Stomach (tissue), 19 donors: ENCODE measurements around the gene APBB3. TPM values are rescaled to one million over a fixed set of nuclear protein-coding genes. Genes with fewer than 3 reads are reported as not detected.
A peak's percentile ranks its signal among the peaks of the same experiment; 100 is the strongest.

Source experiments
- DNase-seq, 2 donors: peaks; one replicate each; pipeline versions ENCODE4 v3.0.0 to v3.0.0-alpha.2; 2013 to 2019
- H3K27ac ChIP-seq, 5 donors: fragments of 200-600 bp in 4 of 5; sonication (generic) in 4 of 5; one replicate each; pipeline ENCODE4 v1.5.1; 2013 to 2019; ENCODE audit warnings: mild to moderate bottlenecking in 1 of 5, moderate library complexity in 1 of 5
- H3K27me3 ChIP-seq, 3 donors: fragments of 200-600 bp; sonication (generic); one replicate each; pipeline ENCODE4 v1.5.1; 2017 to 2019; ENCODE audit warnings: mixed run types in 1 of 3
- H3K36me3 ChIP-seq, 4 donors: fragments of 200-600 bp; sonication (generic); 1 replicate in 3 of 4; 2 replicates in 1 of 4; pipeline ENCODE4 v1.5.1; 2016 to 2019
- H3K4me1 ChIP-seq, 4 donors: fragments of 200-600 bp; sonication (generic); one replicate each; pipeline ENCODE4 v1.5.1; 2016 to 2019
- H3K4me3 ChIP-seq, 4 donors: fragments of 200-600 bp; sonication (generic) in 3 of 4; one replicate each; pipeline ENCODE4 v1.5.1; 2016 to 2019; ENCODE audit warnings: mild to moderate bottlenecking in 1 of 4
- H3K9me3 ChIP-seq, 4 donors: fragments of 200-600 bp; sonication (generic); one replicate each; pipeline ENCODE4 v1.5.1; 2016 to 2019
- CTCF ChIP-seq, 7 experiments: fragments of 450-650 bp in 4 of 7; fragments of 200-600 bp in 3 of 7; sonication (generic) in 3 of 7; IDR thresholded peaks; one replicate each; pipeline ENCODE4 v1.5.1; 2016 to 2019; ENCODE audit warnings: antibody characterized with exemption in 7 of 7, control low read depth in 2 of 7, mild to moderate bottlenecking in 1 of 7
- EP300 ChIP-seq: sonication (generic); formaldehyde crosslinking; IDR thresholded peaks from one replicate; pipeline ENCODE4 v1.6.1; 2017; ENCODE audit warnings: antibody characterized with exemption
- POLR2A ChIP-seq, 4 donors: fragments of 450-650 bp; IDR thresholded peaks; one replicate each; pipeline ENCODE4 v1.6.1; 2016; ENCODE audit warnings: antibody characterized with exemption in 4 of 4, control low read depth in 2 of 4, mild to moderate bottlenecking in 1 of 4, moderate library complexity in 1 of 4
- POLR2AphosphoS5 ChIP-seq, 3 donors: sonication (generic); formaldehyde crosslinking; IDR thresholded peaks; one replicate each; pipeline ENCODE4 v1.6.1; 2016; ENCODE audit warnings: antibody characterized with exemption in 3 of 3
- WGBS, 5 donors: extraction: QIAGEN DNeasy Blood & Tissue Kit in 3 of 5; methylation state at CpG; one replicate each; pipeline versions ENCODE4 v1.1.5 to v1.1.7; 2013 to 2018; 5-methylcytosine and 5-hydroxymethylcytosine counted together
- intact Hi-C: fragments of 100-400 bp; cut with DNase I; formaldehyde crosslinking; loops from one replicate; pipeline ENCODE4 v1.15.1; 2023; ENCODE audit warnings: low total_unique reads
- long read RNA-seq, 10 donors: transcript quantifications; one replicate each; lab custom pipeline, GENCODE V29; 2026
- polyA plus RNA-seq, 3 donors: library from polyadenylated mRNA; stranded (reverse); fragments of 200-250 nt; gene quantifications; one replicate each; pipeline ENCODE4 v1.2.3, GENCODE V29; 2013
- total RNA-seq, 5 donors: library from RNA; depleted of rRNA; stranded (reverse); fragments of >200 nt; gene quantifications; one replicate each; pipeline versions ENCODE4 v1.1.0 to v1.2.3, GENCODE V29; 2014 to 2016
- donor health status: healthy with polysubstance abuse.
- donor health status: Bipolar disorder and iron deficiency.
- donor health status: healthy.

APBB3 gene
- 10 to 100 TPM in 3 of 5 donors, 1 to 10 TPM in 2; 5.4 to 40.8 (median 22.4) TPM for total RNA-seq
- polyA plus RNA-seq = 10 to 100 TPM in 2 of 3 donors, 1 to 10 TPM in 1; 9.8 to 29.8 (median 11.0) TPM
- long read RNA-seq, donor 1 = 0 reads
- long read RNA-seq, donor 2, partial matches to known transcripts = 5 of 7 reads
- long read RNA-seq, donor 2, other reads (novel, unspliced or antisense) = 0 of 7 reads
- long read RNA-seq, donor 3, partial matches to known transcripts = 0 of 5 reads
- long read RNA-seq, donor 3, other reads (novel, unspliced or antisense) = 0 of 5 reads
- long read RNA-seq, donor 4, partial matches to known transcripts = 0 of 1 reads
- long read RNA-seq, donor 4, other reads (novel, unspliced or antisense) = 0 of 1 reads
- long read RNA-seq, donor 5, partial matches to known transcripts = 0 of 7 reads
- long read RNA-seq, donor 5, other reads (novel, unspliced or antisense) = 0 of 7 reads
- long read RNA-seq, donor 6, partial matches to known transcripts = 10 of 21 reads
- long read RNA-seq, donor 6, other reads (novel, unspliced or antisense) = 0 of 21 reads
- long read RNA-seq, donor 7, partial matches to known transcripts = 0 of 6 reads
- long read RNA-seq, donor 7, other reads (novel, unspliced or antisense) = 0 of 6 reads
- long read RNA-seq, donor 8, partial matches to known transcripts = 0 of 7 reads
- long read RNA-seq, donor 8, other reads (novel, unspliced or antisense) = 0 of 7 reads
- long read RNA-seq, donor 9, partial matches to known transcripts = 0 of 5 reads
- long read RNA-seq, donor 9, other reads (novel, unspliced or antisense) = 0 of 5 reads
- long read RNA-seq, donor 10, partial matches to known transcripts = 0 of 1 reads
- long read RNA-seq, donor 10, other reads (novel, unspliced or antisense) = 0 of 1 reads

GRCh38 chr5:140564196-140565023 lies at the start of gene APBB3, which contains the start of gene SLC35A4:
Gene APBB3, minus strand, starts transcription at chr5:140564598. Its CDS starts 353 bp downstream, at chr5:140564245.
Gene SLC35A4, plus strand, starts transcription at chr5:140564828. Its CDS starts 2,342 bp downstream, at chr5:140567170.
- peak; percentile 96 to 99 for DNase-seq
- Histone ChIP-seq H3K27me3 (no peaks in the 10 kb centered on the region), H3K27ac (peak within 1 kb of the TSS; percentile 92 to 95 (median 94)), H3K4me3 (peak within 1 kb of the TSS; percentile 66 to 79 (median 74)), H3K36me3 (peaks cover 17 to 57% (median 53%) of the 10 kb centered on the region in 4 donors), H3K4me1 (peaks cover 24 to 70% (median 59%) of the 10 kb centered on the region in 4 donors), H3K9me3 (no peaks in the 10 kb centered on the region)
- WGBS, 5 donors = 0 to 1% (median 0%) methylated on average over 29 to 74 of the region's 74 CpGs
- intact Hi-C loops = loop anchor here (5.0 kb wide), 1 partner anchor 68 kb away; the partner anchor contains the start of gene CD14
- peak in 2 of 4 donors; percentile 66 to 75 for TF ChIP-seq POLR2A (IDR thresholded peaks at IDR 0.05)
- peak; percentile 90 to 96 (median 92) for TF ChIP-seq POLR2AphosphoS5 (IDR thresholded peaks at IDR 0.05)
- TF ChIP-seq EP300 = no peak
- TF ChIP-seq CTCF (IDR thresholded peaks at IDR 0.05) = no peak

- no peaks in the 10 kb centered on the region for H3K27me3 ChIP-seq
- H3K9me3 ChIP-seq = no peaks in the 10 kb centered on the region
- peak overlapping the region in 4 of 5 donors; percentile 25 to 67 (median 45) for H3K27ac ChIP-seq
- peaks cover 0 to 26% (median 3%) of the 10 kb centered on the region in 4 donors for H3K4me1 ChIP-seq
- 55 to 92% (median 67%) methylated on average over 2 of the region's 2 CpGs for WGBS, 5 donors
- H3K4me3 ChIP-seq = no peak overlapping the region
- H3K36me3 ChIP-seq = no peaks in the 10 kb centered on the region
- intact Hi-C loops = no loop called here
- DNase-seq = no peak
- TF ChIP-seq POLR2A (IDR thresholded peaks at IDR 0.05) = no peak
- TF ChIP-seq POLR2AphosphoS5 (IDR thresholded peaks at IDR 0.05) = no peak
- TF ChIP-seq EP300 = no peak
- TF ChIP-seq CTCF (IDR thresholded peaks at IDR 0.05) = no peak
These were observed 46.7 kb upstream of the APBB3 start for GRCh38 chr5:140611020-140611521.

- Histone ChIP-seq H3K36me3 (no peaks in the 10 kb centered on the region), H3K9me3 (no peaks in the 10 kb centered on the region), H3K27ac (peak overlapping the region in 2 of 5 donors; percentile 48 to 57), H3K27me3 (no peaks in the 10 kb centered on the region), H3K4me3 (no peak overlapping the region), H3K4me1 (peaks cover 0 to 26% (median 3%) of the 10 kb centered on the region in 4 donors)
- 42 to 70% (median 52%) methylated on average over 4 of the region's 4 CpGs for WGBS, 5 donors
- peak in 1 of 2 donors; percentile 27 for DNase-seq
- no peak for TF ChIP-seq EP300
- peak in 1 of 3 donors; percentile 8 for TF ChIP-seq POLR2AphosphoS5 (IDR thresholded peaks at IDR 0.05)
- no peak for TF ChIP-seq CTCF (IDR thresholded peaks at IDR 0.05)
- TF ChIP-seq POLR2A (IDR thresholded peaks at IDR 0.05) = no peak
- intact Hi-C loops = no loop called here
These were observed 44.7 kb upstream of the APBB3 start for GRCh38 chr5:140609126-140609525.
